HEK293 (cell line): Measurements from ENCODE around the gene PTDSS2.

Experiments used
- TCF7L2 ChIP-seq: IDR thresholded peaks from 2 replicates; pipeline ENCODE4 v1.6.1; 2011; ENCODE audit warnings: low read depth, mild to moderate bottlenecking, inconsistent platforms, low read length, moderate library complexity, borderline replicate concordance
- ZFP41 ChIP-seq: fragments of 450-650 bp; formaldehyde crosslinking; IDR thresholded peaks from 2 replicates; pipeline ENCODE4 v1.5.1; 2016; ENCODE audit warnings: missing biosample characterization, missing genetic modification characterization, borderline replicate concordance
- ZNF324 ChIP-seq: fragments of 450-650 bp; formaldehyde crosslinking; IDR thresholded peaks from 2 replicates; pipeline ENCODE4 v1.5.1; 2016; ENCODE audit warnings: missing biosample characterization, missing genetic modification characterization
- ZNF585B ChIP-seq: fragments of 450-650 bp; formaldehyde crosslinking; IDR thresholded peaks from 2 replicates; pipeline ENCODE4 v1.5.1; 2016; ENCODE audit warnings: missing biosample characterization, missing genetic modification characterization
- ZNF610 ChIP-seq: fragments of 450-650 bp; formaldehyde crosslinking; IDR thresholded peaks from 2 replicates; pipeline ENCODE4 v1.5.1; 2016; ENCODE audit warnings: missing biosample characterization, missing genetic modification characterization, borderline replicate concordance
- TF ChIP-seq, protein P1 (sequence below): fragments of 450-650 bp; formaldehyde crosslinking; IDR thresholded peaks from 2 replicates; pipeline ENCODE4 v1.5.1; 2016; ENCODE audit warnings: missing biosample characterization, missing genetic modification characterization, low read depth
- TF ChIP-seq, protein P2 (sequence below): fragments of 450-650 bp; formaldehyde crosslinking; IDR thresholded peaks from 2 replicates; pipeline ENCODE4 v1.5.1; 2016; ENCODE audit warnings: missing biosample characterization, missing genetic modification characterization
- TF ChIP-seq, protein P3 (sequence below): fragments of 450-650 bp; formaldehyde crosslinking; IDR thresholded peaks from 2 replicates; pipeline ENCODE4 v1.5.1; 2016; ENCODE audit warnings: missing biosample characterization, missing genetic modification characterization
- TF ChIP-seq, protein P4 (sequence below): fragments of 450-650 bp; formaldehyde crosslinking; IDR thresholded peaks from 2 replicates; pipeline ENCODE4 v1.5.1; 2016; ENCODE audit warnings: missing biosample characterization, missing genetic modification characterization
- TF ChIP-seq, protein P5 (sequence below): fragments of 450-650 bp; formaldehyde crosslinking; IDR thresholded peaks from 2 replicates; pipeline ENCODE4 v1.5.1; 2016; ENCODE audit warnings: missing biosample characterization, missing genetic modification characterization
- TF ChIP-seq, protein P6 (sequence below): fragments of 450-650 bp; formaldehyde crosslinking; IDR thresholded peaks from 2 replicates; pipeline ENCODE4 v1.5.1; 2016; ENCODE audit warnings: missing biosample characterization, missing genetic modification characterization

DNA sequence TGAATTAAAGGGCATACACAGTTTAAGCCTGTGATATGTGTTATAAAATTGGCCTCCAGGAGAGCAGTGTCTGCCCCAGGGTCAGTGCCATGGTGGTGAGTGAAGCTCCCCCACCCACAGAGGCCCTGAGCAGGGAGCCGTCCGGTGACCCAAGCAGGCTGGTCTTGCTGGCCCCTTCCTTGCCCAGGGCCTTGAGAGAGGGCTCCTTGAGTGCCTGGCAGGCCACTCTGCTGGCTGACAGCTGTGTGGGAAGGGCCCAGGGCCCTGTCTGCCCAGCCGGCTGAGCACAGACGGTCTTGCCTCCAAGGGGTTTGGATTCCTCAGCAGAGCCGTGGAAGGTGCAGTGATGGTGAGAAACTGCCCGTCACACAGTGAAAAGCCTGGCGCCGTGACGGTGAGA lies 25.9 kb downstream of the PTDSS2 start:
- TF ChIP-seq ZNF585B (tag by site-specific recombination) (no peak), TCF7L2 (no peak), ZFP41 (tag by site-specific recombination) (no peak), ZNF324 (tag by site-specific recombination) (no peak), ZNF610 (tag by site-specific recombination) (no peak)
- TF ChIP-seq, protein P1, sequence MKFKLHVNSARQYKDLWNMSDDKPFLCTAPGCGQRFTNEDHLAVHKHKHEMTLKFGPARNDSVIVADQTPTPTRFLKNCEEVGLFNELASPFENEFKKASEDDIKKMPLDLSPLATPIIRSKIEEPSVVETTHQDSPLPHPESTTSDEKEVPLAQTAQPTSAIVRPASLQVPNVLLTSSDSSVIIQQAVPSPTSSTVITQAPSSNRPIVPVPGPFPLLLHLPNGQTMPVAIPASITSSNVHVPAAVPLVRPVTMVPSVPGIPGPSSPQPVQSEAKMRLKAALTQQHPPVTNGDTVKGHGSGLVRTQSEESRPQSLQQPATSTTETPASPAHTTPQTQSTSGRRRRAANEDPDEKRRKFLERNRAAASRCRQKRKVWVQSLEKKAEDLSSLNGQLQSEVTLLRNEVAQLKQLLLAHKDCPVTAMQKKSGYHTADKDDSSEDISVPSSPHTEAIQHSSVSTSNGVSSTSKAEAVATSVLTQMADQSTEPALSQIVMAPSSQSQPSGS (tag by site-specific recombination), result no peak
- TF ChIP-seq, protein P2, sequence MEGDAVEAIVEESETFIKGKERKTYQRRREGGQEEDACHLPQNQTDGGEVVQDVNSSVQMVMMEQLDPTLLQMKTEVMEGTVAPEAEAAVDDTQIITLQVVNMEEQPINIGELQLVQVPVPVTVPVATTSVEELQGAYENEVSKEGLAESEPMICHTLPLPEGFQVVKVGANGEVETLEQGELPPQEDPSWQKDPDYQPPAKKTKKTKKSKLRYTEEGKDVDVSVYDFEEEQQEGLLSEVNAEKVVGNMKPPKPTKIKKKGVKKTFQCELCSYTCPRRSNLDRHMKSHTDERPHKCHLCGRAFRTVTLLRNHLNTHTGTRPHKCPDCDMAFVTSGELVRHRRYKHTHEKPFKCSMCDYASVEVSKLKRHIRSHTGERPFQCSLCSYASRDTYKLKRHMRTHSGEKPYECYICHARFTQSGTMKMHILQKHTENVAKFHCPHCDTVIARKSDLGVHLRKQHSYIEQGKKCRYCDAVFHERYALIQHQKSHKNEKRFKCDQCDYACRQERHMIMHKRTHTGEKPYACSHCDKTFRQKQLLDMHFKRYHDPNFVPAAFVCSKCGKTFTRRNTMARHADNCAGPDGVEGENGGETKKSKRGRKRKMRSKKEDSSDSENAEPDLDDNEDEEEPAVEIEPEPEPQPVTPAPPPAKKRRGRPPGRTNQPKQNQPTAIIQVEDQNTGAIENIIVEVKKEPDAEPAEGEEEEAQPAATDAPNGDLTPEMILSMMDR (tag by site-specific recombination), result no peak
- TF ChIP-seq, protein P3, sequence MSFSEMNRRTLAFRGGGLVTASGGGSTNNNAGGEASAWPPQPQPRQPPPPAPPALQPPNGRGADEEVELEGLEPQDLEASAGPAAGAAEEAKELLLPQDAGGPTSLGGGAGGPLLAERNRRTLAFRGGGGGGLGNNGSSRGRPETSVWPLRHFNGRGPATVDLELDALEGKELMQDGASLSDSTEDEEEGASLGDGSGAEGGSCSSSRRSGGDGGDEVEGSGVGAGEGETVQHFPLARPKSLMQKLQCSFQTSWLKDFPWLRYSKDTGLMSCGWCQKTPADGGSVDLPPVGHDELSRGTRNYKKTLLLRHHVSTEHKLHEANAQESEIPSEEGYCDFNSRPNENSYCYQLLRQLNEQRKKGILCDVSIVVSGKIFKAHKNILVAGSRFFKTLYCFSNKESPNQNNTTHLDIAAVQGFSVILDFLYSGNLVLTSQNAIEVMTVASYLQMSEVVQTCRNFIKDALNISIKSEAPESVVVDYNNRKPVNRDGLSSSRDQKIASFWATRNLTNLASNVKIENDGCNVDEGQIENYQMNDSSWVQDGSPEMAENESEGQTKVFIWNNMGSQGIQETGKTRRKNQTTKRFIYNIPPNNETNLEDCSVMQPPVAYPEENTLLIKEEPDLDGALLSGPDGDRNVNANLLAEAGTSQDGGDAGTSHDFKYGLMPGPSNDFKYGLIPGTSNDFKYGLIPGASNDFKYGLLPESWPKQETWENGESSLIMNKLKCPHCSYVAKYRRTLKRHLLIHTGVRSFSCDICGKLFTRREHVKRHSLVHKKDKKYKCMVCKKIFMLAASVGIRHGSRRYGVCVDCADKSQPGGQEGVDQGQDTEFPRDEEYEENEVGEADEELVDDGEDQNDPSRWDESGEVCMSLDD, result no peak
- TF ChIP-seq, protein P4, sequence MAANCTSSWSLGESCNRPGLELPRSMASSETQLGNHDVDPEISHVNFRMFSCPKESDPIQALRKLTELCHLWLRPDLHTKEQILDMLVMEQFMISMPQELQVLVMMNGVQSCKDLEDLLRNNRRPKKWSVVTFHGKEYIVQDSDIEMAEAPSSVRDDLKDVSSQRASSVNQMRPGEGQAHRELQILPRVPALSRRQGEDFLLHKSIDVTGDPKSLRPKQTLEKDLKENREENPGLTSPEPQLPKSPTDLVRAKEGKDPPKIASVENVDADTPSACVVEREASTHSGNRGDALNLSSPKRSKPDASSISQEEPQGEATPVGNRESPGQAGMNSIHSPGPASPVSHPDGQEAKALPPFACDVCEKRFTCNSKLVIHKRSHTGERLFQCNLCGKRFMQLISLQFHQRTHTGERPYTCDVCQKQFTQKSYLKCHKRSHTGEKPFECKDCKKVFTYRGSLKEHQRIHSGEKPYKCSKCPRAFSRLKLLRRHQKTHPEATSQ, result no peak
- TF ChIP-seq, protein P5, sequence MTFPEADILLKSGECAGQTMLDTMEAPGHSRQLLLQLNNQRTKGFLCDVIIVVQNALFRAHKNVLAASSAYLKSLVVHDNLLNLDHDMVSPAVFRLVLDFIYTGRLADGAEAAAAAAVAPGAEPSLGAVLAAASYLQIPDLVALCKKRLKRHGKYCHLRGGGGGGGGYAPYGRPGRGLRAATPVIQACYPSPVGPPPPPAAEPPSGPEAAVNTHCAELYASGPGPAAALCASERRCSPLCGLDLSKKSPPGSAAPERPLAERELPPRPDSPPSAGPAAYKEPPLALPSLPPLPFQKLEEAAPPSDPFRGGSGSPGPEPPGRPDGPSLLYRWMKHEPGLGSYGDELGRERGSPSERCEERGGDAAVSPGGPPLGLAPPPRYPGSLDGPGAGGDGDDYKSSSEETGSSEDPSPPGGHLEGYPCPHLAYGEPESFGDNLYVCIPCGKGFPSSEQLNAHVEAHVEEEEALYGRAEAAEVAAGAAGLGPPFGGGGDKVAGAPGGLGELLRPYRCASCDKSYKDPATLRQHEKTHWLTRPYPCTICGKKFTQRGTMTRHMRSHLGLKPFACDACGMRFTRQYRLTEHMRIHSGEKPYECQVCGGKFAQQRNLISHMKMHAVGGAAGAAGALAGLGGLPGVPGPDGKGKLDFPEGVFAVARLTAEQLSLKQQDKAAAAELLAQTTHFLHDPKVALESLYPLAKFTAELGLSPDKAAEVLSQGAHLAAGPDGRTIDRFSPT (tag by site-specific recombination), result no peak
- TF ChIP-seq, protein P6, sequence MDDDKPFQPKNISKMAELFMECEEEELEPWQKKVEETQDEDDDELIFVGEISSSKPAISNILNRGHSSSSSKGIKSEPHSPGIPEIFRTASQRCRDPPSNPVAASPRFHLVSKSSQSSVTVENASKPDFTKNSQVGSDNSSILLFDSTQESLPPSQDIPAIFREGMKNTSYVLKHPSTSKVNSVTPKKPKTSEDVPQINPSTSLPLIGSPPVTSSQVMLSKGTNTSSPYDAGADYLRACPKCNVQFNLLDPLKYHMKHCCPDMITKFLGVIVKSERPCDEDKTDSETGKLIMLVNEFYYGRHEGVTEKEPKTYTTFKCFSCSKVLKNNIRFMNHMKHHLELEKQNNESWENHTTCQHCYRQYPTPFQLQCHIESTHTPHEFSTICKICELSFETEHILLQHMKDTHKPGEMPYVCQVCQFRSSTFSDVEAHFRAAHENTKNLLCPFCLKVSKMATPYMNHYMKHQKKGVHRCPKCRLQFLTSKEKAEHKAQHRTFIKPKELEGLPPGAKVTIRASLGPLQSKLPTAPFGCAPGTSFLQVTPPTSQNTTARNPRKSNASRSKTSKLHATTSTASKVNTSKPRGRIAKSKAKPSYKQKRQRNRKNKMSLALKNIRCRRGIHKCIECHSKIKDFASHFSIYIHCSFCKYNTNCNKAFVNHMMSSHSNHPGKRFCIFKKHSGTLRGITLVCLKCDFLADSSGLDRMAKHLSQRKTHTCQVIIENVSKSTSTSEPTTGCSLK, result no peak
